ENCODE measurements around the gene FOXA1.
"Not testable (repeated sequence)": the region's sequence is repeated elsewhere in the genome, so short reads cannot be mapped to it uniquely, and the experiment has no call there.

The FOXA1 gene

GRCh38 chr14:37558740-37559139, 36.3 kb downstream of the FOXA1 start:
- no peaks in the 10 kb centered on the region for H3K27me3 ChIP-seq
- no peaks in the 10 kb centered on the region for H3K4me1 ChIP-seq
- H3K36me3 ChIP-seq = no peaks in the 10 kb centered on the region
- H3K4me3 ChIP-seq (ENCODE audit: low read depth, low read length) = no peak overlapping the region
- no peaks in the 10 kb centered on the region for H3K9me3 ChIP-seq
- DNase-seq = no peak
- TF ChIP-seq, protein P1, sequence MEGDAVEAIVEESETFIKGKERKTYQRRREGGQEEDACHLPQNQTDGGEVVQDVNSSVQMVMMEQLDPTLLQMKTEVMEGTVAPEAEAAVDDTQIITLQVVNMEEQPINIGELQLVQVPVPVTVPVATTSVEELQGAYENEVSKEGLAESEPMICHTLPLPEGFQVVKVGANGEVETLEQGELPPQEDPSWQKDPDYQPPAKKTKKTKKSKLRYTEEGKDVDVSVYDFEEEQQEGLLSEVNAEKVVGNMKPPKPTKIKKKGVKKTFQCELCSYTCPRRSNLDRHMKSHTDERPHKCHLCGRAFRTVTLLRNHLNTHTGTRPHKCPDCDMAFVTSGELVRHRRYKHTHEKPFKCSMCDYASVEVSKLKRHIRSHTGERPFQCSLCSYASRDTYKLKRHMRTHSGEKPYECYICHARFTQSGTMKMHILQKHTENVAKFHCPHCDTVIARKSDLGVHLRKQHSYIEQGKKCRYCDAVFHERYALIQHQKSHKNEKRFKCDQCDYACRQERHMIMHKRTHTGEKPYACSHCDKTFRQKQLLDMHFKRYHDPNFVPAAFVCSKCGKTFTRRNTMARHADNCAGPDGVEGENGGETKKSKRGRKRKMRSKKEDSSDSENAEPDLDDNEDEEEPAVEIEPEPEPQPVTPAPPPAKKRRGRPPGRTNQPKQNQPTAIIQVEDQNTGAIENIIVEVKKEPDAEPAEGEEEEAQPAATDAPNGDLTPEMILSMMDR (IDR thresholded peaks at IDR 0.05; ENCODE audit: low read depth, low read length) = no peak

DNA sequence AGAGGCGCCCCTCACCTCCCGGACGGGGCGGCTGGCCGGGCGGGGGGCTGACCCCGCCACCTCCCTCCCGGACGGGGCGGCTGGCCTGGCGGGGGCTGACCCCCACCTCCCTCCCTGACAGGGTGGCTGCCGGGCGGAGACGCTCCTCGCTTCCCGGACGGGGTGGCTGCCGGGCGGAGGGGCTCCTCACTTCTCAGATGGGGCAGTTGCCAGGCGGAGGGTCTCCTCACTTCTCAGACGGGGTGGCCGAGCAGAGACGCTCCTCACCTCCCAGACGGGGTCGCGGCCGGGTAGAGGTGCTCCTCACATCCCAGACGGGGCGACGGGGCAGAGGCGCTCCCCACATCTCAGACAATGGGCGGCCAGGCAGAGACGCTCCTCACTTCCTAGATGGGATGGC, 39.5 kb downstream of the FOXA1 start:
- not testable (repeated sequence) for H3K4me1 ChIP-seq, H3K36me3 ChIP-seq, DNase-seq

GRCh38 chr14:37553935-37554550, 41.0 kb downstream of the FOXA1 start:
- H3K36me3 ChIP-seq = no peaks in the 10 kb centered on the region
- H3K4me1 ChIP-seq = no peaks in the 10 kb centered on the region
- no peak overlapping the region for H3K4me3 ChIP-seq (ENCODE audit: low read depth, low read length)
- TF ChIP-seq, protein P1 (IDR thresholded peaks at IDR 0.05; ENCODE audit: low read depth, low read length) = no peak
- no peak for DNase-seq
- H3K27me3 ChIP-seq = no peaks in the 10 kb centered on the region
- H3K9me3 ChIP-seq = no peaks in the 10 kb centered on the region

More for the DNA sequence above, 39.5 kb downstream of the FOXA1 start:
- H3K27me3 ChIP-seq; H3K4me3 ChIP-seq (ENCODE audit: low read depth, low read length); H3K9me3 ChIP-seq: not testable (repeated sequence)

DNA sequence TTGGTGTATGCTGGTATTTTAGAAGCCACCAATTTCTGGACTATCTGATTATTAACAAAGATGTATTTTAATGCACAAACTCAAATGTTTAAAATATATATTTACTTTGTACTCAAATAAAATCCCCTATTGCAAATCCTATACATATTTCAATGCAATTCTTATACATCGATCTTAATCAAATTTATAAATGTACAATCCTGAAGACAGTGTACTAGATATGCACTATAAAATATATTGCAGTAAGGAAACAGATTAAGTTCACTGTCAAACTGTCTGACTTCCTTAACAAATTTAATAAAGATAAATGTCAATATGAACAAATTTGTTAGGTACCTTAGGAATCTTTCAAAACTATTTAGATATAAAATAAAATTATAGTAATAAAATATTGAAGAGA, 43.9 kb downstream of the FOXA1 start:
- Histone ChIP-seq H3K36me3 (no peaks in the 10 kb centered on the region), H3K4me3 (ENCODE audit: low read depth, low read length) (no peak overlapping the region), H3K9me3 (no peaks in the 10 kb centered on the region), H3K27me3 (no peaks in the 10 kb centered on the region), H3K4me1 (no peaks in the 10 kb centered on the region)
- TF ChIP-seq, protein P1 (IDR thresholded peaks at IDR 0.05; ENCODE audit: low read depth, low read length) = no peak
- no peak for DNase-seq

GRCh38 chr14:37550511-37550910, 44.5 kb downstream of the FOXA1 start:
- TF ChIP-seq, protein P1 (IDR thresholded peaks at IDR 0.05; ENCODE audit: low read depth, low read length) = no peak
- Histone ChIP-seq H3K27me3 (no peaks in the 10 kb centered on the region), H3K9me3 (no peaks in the 10 kb centered on the region), H3K4me1 (no peaks in the 10 kb centered on the region), H3K36me3 (no peaks in the 10 kb centered on the region), H3K4me3 (ENCODE audit: low read depth, low read length) (no peak overlapping the region)
- no peak for DNase-seq

DNA sequence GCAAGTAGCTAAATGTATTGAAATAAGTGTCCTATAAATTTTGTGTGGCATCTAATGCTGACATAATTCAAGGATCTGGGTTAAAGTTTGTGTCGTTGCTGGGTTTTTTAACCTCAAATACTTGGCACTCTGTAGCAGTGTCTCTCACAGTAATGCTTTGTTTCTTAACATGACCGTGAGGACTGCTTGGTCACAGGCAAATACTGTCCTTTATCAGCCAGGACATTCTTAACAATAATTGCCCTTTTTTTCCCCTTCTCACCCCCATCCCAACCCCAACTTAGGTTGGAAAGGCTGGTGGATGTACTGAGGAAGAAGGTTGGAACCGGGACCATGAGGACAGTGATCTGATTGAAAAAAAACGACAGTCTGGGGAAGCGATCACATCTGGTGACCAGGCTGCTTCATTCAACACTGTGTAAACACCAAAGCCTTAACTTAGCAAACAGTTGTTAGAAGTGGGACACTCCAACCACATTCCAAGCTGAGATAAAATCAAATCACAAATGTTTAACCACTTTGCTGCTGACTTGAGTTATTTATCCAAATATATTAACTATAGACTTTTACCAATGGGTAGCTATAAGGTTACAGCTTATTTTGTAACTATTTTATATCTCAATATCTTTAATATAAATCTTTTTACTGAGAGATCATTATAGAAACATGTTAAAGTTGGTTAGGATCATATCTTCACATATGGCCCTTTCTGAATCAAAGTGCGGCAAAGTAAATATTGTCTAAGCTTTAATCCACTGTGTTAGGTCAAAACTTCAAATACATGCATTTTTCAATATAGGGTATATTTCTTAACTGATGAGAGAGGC, 48.2 kb downstream of the FOXA1 start:
- no peaks in the 10 kb centered on the region for H3K4me1 ChIP-seq
- TF ChIP-seq, protein P1 (IDR thresholded peaks at IDR 0.05; ENCODE audit: low read depth, low read length) = no peak
- no peaks in the 10 kb centered on the region for H3K36me3 ChIP-seq
- H3K27me3 ChIP-seq = no peaks in the 10 kb centered on the region
- no peak for DNase-seq
- no peaks in the 10 kb centered on the region for H3K9me3 ChIP-seq
- H3K4me3 ChIP-seq (ENCODE audit: low read depth, low read length) = no peak overlapping the region
